DLD1 (cell line): Measurements from ENCODE around the gene PRG2.

Experiments
- in situ Hi-C: cut with HindIII; loops from 2 replicates; pipeline ENCODE4 v1.10.0; 2017; ENCODE audit warnings: low sequenced_read_pairs

Gene PRG2

DNA sequence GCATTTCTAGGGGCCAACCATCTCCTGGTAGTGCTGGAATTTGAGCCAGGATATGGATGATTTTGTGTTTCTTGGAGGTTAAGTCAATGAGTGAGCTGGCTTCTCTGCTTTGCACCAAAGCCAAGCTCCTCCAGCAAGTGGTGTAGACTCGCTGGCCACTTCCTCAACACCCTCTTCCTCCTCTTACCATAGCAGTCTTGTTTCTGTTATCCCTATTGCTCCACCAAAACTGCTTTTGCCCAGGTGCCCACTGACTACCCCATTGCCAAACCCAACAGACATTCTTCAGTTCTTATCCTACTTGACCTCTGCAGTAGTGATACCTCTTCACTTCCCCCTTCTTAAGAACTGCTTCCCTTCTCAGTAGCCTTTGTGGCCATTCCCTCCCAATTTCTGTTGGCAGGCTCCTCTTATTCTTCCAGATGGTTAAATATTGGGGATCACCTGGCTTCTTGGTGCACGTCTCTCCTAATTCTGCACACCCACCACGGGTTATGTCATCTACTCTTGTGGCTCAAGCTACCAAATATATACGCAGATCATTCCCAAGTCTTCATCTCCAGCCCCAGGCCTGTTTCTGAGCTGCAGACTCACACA lies 7.0 kb upstream of the PRG2 start:
- in situ Hi-C loops = no loop called here

DNA sequence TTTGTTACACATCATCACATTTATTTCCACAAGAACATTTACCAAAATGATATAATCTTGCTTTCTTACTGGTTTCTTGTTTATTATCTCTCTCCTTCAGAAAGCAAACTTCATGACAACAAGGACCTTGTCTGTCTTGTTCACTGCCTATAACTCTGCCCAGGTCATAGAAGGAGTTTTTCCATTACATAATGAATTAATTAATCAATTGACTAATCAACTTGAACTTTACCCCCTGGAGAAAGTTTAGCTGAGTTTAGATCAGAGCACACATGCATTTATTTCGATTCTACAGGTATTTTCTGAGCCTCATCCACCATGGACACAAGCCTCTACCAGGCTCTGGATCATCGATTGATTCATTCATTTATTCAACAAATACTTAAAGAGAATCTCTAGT lies 6.3 kb upstream of the PRG2 start:
- in situ Hi-C loops = no loop called here

DNA sequence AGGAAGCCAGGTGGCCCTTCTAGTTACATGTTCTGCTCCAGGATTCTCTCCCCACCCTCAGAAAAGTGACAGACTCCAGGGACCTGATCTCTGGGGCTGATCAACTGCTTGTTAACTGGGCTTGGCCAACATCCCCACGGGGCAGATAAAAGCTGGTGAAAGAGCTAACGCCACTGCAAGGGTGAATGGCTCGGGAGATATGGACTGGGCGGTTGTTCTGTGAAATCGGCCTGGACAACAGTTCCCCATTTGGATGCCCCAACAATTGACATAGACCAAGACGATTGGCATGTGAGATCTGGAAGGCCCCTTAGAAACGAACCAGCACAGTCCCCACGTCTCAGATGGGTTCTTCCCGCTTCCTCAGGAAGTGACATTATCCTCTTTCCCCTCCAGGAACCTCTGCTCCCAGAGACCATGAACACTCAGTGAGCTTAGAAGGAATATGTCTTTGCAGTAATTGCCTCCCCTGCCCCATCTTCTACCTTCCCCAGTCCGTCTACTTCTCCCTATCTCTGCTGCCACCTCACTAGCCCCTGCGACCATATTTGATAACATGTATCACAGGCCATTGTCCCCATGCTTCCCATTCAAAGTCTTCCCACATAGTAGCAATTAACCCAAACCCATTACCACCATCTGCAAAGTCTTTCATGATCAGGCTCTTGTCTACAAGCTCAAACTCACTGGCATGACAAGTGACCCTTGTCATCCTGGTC lies 5.6 kb upstream of the PRG2 start:
- in situ Hi-C loops = no loop called here

DNA sequence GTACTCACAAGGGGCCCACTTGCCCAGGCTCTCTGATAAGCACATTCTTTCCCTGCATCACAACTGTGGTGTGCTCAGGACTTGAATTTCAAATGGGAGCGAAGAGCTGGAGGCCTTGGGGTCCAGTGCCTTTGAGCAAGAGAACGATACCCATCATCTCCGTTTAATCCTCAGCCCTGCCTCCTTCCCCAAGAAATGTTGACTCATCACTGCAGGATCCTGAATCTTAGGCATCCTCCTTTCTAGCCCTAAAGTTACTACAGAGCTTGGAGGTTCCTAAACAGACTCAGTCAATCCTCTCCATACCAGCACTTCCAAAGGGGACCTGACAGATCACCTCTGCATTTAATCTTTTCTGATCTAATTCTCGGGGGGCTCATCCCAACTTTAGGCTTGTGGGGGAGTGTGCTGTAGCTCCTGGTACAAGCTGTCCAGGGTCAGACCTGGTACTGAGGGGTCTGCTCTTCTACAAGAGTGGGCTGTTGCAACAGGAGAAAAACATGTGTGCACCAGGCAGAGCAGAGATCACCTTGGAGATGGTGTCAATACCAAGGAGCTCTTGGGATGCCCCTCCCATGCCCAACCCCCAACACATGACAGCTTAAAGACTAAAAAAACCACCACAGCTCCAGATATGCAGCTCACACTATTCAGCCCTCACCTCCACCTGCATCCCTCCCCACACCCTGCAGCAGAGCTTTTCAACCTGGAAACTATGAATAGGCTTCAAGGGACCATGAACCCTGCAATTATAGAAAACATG lies 3.9 kb upstream of the PRG2 start:
- in situ Hi-C loops = no loop called here

DNA sequence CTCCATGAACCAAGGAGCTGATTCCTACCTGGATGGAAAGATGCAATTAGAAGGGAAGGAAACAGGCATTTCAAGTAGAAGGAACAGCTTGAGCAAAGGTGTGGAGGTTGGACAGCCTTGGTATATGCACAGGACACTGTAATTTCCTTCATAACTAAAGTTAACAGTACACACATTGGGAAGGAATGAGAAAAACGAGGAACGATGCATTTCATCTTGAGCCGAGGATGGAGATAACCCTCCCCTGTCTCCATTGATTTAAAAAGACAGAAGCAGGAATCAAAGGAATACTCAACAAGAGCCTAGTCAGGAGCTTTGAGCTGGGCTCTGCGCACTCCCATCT lies 2.3 kb upstream of the PRG2 start:
- in situ Hi-C loops = no loop called here

DNA sequence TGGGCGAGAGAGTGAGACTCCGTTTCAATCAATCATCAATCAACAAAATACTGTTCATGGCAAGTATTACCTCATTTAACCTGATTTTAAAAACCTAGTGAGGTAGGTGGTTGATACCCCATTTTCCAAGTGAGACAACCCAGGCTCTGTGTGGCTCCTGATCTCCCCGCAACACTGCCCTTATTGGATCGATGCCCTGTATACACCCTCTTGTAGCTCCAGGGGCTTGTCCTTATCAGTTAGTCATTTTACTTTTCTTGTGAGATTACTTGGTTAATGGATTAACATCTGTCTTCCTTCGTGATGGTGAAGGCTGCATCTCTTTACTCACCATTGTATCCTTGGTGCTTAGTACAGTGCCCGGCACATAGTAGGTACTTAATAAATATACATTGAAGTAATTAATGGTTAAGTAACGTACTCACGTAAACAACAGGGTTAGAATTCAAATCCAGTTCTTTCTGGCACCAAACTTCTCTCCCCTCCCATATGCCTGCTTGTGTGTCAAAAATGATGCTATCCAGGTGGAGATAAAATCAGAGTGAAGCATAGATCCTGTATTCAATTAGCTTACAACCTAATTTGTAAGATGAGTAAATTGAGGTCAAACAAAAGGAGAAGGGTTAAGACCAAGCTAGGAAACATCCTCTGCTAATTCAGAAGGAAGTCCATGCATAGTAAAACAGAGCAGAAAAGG lies 1.8 kb upstream of the PRG2 start:
- in situ Hi-C loops = no loop called here

DNA sequence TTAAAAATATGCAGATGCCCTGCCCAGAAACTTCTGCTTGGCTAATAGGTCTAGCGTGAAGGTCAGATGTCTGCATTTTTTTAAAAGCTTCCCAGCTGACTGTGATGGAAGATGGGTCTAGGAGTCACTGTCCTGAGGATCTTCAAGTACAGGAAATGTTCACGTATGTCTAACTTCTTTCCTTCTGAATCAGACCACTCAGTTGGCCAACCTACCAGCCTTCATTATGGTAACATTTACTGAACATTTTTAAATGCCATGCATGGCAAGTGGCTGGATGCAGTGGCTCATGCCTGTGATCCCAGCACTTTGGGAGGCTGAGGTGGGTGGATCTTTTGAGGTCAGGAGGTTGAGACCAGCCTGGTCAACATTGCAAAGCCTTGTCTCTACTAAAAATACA lies 1.1 kb upstream of the PRG2 start:
- in situ Hi-C loops = no loop called here

DNA sequence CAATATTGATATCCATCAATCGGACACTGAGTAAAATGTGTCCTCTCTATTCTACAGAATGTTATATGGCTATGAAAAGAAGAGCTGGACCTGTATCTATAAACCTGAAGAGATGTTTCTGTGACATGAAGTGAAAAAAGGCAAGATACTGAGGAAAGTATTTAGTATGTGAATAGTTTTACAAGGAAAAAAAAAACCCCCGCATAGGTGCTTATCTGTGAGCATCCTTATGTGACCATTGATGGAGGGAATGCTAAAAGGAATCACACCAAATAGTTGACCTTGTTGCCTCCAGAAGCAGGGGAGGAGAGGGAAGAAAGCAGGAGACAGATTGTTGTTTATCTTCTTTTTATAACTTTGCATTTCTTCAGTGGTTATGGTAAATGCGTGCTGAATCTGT lies 661 bp upstream of the PRG2 start:
- in situ Hi-C loops = no loop called here

DNA sequence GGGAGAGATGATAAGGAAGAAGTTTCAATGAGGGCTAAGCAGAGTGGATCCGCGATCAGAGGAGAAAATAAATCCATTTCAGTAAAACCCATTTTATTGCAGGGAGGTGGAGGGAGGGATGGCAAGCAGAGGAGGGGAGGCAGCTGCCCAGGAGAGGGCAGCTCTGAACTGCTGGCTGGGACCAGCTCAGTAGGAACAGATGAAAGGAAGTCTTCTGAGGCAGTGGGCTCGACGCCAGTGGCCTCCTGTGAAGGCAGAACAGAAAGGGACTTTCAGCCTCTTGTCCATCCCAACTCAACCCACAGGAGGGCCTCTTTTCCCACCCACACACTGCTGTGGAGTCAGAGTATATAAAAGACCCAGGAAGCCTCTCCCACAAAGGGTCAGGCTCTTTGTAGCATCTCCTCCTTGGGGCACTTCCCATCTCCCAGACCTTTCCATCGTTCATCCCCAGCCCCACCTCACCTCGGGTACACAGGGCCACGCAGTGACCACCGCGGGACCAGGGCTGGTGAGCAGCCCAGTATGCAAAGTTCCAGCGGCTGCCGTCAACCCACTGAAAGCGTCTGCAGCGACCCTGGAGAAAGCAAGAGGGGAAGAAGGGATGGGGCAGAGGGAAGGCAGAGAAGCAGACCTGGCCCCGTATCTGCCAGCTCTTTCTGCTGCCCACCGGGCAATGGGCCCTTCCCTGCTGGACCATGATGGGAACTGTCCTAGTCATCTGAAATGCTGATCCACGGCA lies 3.0 kb downstream of the PRG2 start:
- in situ Hi-C loops = no loop called here

DNA sequence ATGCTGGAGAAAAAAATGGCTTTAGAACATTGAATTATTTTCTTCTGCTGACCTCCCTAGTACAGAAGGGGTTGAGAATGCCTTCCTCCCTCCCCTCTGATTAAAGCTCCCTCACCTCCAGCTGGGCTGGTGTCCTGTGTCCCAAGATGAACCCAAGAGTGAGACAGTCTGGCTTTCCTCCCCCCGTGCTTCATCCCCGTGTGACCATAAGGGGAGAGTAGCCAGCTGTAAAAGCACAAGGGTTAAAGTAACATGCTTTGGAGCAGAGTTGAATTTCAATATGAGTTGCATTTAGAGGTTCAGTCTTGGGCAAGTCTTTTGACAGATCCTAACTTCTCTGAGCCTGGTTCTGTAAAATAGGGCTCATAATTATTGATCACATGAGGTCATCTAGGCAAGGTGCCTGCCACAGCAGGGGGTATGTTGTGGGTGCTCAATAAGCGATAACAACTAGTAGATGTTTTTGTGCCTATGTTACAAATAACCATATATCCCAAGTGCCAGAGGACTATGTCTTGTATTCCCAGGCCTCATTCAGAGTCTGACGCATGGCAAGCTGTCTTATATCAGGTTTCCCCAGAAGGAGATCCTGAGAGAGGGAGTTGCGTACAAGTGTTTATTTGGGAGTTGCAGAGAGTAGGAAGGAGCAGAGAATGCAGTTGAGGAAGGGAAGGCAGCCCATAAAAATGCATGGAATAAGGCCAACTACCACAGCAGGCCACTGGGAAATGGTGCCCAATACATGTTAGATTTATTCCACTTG lies 4.1 kb downstream of the PRG2 start:
- in situ Hi-C loops = no loop called here

DNA sequence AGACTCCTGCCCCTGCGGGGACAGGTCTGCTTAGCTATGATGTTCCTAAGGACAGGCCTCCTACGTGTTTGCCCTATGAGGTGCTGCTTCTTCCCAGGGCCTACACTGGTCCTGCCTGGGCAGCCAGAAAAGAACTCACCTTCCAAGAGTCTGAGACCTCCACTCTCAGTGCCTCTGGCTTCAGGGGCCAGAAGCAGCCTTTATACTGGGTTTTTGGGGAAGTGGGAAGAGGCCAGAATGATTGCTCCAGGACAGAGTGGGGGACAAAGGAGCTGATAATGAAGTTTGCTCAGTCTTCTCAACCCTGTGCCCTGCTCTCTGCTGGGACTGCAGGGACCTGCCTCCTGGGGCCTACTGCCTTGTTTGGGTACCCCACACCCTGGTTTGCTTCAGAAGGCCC lies 9.5 kb downstream of the PRG2 start, which contains the start of gene PRG3:
Gene PRG3, minus strand, starts transcription at position 176 of the 400 bp plus-strand sequence. CDS start 442 bp downstream, outside the sequence.
- in situ Hi-C loops = no loop called here

DNA sequence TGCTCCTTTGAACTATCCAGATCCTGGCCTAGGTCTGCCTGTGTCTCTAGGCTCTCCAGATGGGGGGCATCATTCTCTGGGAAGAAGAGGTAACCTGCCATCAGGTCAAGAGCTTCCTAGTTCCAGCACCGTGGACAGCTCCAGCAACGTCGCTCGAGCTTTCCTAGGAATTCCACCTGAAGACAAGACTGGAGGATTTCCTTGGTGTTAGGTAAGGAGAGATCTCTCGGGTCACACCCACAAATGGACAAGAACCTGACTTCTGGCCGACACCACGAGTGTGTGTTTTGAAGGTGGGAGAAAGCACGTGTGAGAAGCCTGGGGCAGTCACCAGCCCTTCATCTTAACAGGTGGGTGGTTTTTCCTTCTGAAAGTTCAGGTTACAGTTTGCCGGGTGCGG lies 10.7 kb downstream of the PRG2 start:
- in situ Hi-C loops = no loop called here

DNA sequence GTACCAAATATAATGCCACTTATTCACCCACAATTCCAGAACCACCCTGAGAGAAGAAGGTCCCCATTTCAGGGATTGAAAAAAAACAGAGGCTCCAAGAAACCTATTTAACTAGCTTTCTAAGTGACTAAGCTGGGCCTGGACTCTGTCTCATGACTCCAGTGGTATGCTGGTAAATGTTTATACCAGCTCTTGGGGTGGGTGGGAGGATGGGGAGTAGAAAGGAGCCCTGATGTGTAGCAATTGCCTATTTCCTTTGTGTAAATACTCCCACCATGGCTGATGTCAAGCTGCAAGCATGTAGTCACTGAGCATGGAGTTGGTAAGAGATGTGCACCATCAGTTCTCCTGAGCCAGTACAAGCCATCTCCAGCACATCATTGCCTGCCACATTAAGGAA lies 12.3 kb downstream of the PRG2 start:
- in situ Hi-C loops = no loop called here

DNA sequence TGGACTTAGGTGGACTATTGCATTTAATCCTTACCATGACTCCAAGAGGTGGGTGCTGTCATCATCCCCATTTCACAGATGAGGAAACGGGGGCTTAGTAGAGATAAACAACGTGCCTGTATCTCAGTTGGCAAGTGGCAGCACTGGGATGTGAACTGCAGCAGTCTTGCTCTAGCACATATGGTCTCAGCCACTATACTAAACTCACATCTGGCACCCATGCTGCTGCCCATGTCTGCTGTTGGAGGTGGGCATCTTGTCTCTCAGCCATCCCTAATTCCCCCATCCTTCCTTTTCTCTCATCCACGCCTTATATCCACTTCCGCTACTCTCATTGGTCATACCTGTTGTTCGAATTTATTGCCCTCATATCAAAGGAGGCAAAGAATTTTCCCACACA lies 13.3 kb downstream of the PRG2 start:
- in situ Hi-C loops = no loop called here

DNA sequence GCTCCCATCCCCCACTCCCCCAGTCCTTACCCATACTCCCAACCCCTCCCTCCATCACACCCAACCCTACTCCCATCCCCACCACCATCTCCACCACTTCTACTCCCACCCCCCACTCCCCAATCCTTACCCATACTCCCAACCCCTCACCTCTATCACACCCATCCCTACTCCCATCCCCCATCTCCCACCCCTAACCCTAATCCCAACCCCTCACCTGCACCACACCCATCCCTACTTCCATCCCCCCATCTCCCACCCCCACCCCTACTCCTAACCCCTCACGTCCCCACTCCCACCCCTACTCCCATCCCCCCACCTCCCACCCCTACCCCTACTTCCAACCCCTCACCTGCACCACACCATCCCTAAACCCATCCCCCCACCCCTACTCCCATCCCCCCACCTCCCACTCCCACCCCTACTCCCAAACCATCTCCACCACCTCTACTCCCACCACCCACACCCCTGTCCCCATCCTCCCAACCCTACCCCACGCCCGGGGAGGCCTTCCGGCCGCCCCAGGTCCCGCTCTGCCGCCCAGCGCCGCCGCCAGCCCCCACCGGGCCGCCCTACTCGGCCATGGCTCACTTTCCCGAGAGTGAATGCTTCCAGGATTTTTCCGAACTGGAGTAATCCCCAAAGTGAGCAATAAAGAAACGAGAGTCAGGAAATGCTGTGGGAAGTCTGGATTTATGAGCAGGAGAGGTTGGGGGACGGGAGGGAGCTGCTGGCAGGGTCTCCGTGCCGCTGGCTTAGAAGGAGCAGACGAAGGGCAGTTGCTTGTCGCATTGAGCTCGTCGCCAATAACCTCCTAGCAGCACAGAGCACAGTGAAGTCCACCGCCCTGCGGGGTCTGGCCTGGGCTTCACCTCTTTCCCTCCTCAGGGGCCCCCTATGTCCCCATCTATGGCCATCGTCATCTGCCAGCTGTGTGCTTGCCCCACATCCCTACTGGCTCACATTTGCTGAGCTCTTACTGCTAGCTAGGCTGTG lies 14.1 kb downstream of the PRG2 start:
- in situ Hi-C loops = no loop called here

DNA sequence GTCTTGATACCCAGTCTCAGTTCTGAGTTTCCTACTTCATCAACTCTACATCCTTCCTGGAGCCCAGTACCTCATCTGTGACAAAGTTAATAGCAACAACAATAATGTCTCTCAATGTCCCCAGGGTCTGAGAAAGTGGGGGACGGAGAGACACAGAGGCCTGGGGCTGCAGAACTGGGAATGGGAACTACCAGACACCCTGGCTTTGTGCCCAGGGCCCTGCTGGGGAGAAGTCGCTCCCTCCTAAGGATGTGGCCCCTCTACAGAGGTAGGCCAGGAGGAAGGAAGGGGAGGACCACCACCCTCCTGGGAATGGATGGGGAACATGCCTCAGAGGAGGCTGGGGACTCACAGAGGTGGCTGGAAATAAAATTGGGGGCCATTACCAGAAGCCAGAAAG lies 15.0 kb downstream of the PRG2 start:
- in situ Hi-C loops = no loop called here

DNA sequence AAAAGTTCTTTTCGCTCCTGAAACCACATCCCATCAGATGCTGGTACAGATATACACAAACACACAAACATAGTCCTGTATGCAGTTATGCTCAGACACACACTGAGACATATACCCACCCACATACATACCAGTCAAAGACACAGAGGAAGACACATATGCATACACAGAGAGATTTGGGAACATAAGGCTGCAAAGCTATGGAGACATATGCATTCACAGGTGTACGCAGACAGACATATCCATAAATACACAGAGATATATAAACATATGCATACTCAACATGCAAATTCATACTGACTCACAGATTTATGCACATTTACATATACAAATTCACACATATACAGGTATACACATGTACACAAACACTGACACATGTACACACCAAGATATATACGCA lies 15.5 kb downstream of the PRG2 start:
- in situ Hi-C loops = no loop called here

DNA sequence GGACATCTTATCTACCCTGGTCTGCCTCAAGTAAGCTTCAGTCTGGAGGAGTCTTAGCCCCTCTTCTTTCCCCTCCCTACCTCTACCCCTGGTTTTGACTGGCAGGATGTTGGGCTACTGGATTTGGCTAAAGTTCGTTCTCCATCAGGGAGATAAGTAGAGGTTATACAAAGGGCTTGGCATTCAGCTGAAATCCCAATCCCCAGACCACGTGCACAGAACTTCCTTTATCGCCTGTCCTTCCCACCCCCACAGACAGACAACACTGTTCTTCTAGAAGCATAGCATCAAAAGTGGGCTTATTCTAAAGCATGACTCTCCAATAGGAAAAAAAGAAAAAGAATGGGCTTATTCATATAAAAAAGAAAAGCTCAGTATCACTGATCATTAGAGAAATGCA lies 17.3 kb downstream of the PRG2 start:
- in situ Hi-C loops = no loop called here

DNA sequence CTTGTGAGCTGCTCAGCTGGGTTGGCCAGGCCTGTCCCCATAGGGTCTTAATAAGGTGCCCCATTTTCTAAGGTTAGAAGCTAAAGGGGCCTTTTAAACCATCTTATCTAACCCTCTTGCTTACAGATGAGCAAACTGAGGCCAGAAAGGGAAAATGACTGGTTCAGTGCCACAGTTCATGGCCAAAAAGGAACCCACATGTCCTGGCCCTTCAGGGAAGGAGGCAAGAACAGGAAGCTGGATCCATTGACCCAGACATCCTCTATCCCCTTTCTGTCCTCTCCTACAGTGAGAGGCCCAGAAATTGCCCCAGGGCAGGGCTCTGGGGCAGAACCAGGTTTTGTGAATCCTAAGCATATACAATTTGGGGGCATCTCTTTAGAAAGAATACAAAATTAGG lies 19.5 kb downstream of the PRG2 start:
- in situ Hi-C loops = no loop called here
